Dermis microvascular lymphatic vessel endothelial cell (primary cell): ENCODE data around the gene B4GALT6. TPM values are rescaled to one million over a fixed set of nuclear protein-coding genes. Genes with fewer than 3 reads are reported as not detected.

Source experiments
- DNase-seq, 2 donors: peaks; one replicate each; pipeline versions ENCODE4 v3.0.0 to v3.0.0-alpha.2; 2010; ENCODE audit warnings: low read depth in 2 of 2
- total RNA-seq: library from RNA; depleted of rRNA; stranded (reverse); fragments of >200 nt; gene quantifications from 2 replicates; pipeline ENCODE4 v1.2.1, GENCODE V29; 2014

B4GALT6 gene
- total RNA-seq, 1 donor from 2014 or later = 5.5 TPM

GRCh38 chr18:31660763-31661162 lies 23.6 kb downstream of the B4GALT6 start:
- no peak for DNase-seq

- DNase-seq = no peak
Observed at GRCh38 chr18:31659576-31660177, 24.7 kb downstream of the B4GALT6 start.

- DNase-seq = peak; percentile 48 to 84
Observed at GRCh38 chr18:31658670-31659575, 25.5 kb downstream of the B4GALT6 start.

- DNase-seq = no peak
Observed at GRCh38 chr18:31657823-31658669, 26.3 kb downstream of the B4GALT6 start.

- DNase-seq = no peak
Observed at GRCh38 chr18:31656754-31657153, 27.6 kb downstream of the B4GALT6 start.

GRCh38 chr18:31655354-31655753 lies 29.0 kb downstream of the B4GALT6 start:
- no peak for DNase-seq

- DNase-seq = no peak
Observed at GRCh38 chr18:31652877-31653276, 31.5 kb downstream of the B4GALT6 start.

DNA sequence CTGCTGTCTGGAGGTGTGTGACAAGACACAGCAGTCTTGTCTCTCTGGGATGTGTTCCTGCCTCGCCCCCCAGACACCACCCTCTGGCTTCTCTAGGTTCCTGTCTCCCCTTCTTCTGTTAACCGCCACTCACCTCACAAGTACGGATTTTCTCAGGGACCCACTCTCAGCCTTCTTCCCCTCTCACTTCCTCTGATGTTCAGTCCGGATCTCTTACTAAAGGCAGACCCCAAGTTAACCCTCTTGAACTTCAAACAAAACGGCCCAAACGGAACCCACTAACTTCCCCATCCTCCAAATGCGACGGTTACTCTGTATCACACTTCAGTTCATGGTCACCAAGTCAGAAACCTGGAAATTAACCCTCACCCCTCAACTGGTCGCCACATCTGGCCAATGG lies 32.0 kb downstream of the B4GALT6 start:
- no peak for DNase-seq

- no peak for DNase-seq
Observed at GRCh38 chr18:31651369-31651768, 33.0 kb downstream of the B4GALT6 start.

DNA sequence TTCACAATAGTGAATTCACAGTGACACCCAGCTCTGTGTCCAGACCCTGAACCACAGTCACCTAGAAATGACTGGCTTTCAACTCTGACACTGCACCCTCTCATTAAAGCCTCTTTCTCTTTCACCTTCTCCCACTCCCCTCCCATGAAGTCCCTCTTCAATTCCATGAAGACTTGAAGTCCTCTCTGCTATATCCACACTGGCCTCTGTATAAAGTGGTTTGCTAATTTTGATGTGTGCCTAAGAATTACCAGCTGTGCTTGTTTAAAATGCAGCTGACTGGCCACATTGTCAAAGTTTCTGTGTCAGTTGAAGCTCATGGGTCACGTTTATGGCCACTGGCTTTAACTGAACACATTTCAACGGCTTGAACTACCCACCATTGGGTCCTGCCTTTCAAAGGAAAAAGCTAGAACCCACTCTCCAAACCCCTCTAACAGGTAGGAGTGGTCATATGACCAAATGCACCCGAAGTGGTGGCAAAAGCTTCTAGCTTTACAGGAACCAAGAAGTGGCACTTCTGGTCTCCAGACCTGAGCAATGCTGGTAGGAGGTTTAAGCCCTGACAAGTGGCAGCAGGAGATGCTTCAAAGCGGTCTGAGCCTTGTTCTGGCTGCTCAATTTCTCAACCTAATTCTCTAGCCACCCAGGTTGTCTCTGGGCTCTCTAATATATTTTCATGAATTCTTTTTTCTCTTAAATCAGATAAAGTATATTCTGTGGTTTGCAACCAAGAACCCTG lies 34.2 kb downstream of the B4GALT6 start:
- no peak for DNase-seq

DNA sequence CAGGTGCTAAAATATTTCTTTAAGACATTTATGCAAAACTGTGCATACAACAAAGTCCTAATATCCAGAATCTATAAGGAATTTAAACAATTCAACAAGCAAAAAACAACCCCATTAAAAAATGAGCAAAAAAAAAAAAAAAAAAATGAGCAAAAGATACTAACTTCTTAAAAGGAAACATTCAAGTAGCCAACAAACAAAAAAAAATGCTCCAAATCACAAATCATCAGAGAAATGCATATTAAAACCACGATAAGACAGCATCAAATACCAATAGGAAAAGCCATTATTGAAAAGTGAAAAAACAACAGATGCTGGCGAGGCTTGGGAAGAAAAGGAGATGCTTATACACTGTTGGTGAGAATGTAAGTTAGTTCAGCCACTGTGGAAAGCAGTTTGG lies 34.9 kb downstream of the B4GALT6 start:
- DNase-seq = no peak

- DNase-seq = peak in 1 of 2 donors; percentile 72
Observed at GRCh38 chr18:31648966-31649429, 35.4 kb downstream of the B4GALT6 start.

GRCh38 chr18:31648458-31648857 lies 35.9 kb downstream of the B4GALT6 start:
- no peak for DNase-seq

- no peak for DNase-seq
Observed at GRCh38 chr18:31647127-31647753, 37.1 kb downstream of the B4GALT6 start.

GRCh38 chr18:31646332-31647126 lies 37.9 kb downstream of the B4GALT6 start:
- no peak for DNase-seq

DNA sequence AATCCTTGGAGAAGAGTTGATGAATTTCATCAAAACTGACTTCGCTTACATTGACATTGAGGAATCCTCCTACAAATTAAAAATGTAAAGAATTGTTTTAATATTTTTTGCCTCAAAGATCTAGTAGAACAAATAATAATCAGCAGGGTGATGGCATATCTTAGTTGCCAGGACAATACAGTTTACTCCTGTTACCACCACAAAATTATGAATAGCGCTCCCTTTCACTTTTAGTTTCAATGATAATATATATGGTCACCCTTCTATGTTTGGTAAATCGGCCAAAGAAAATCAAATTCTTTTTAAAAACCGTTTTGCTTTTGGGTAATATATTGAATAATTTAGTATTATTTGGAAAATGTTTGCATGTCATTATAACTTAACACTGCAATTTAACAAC lies 39.0 kb downstream of the B4GALT6 start:
- no peak for DNase-seq

DNA sequence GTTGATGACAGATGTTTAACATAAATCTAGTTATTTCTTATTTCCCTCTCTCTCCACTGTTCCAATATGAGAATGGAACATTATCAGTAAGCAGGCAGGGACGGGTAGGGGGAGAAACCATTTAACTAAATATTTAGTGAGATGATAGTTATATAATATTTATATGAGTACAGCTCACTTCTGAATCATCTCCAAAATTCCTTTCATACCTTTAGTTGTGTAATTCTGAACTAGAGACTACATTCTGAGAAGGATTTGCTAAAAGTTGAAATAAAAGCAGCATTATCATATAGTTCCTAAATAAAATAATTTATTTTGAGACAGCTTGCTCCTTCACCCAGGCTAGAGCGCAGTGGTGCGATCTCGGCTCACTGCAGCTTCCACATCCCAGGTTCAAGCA lies 41.4 kb downstream of the B4GALT6 start:
- no peak for DNase-seq

- no peak for DNase-seq
Observed at GRCh38 chr18:31637445-31637844, 46.9 kb downstream of the B4GALT6 start.

GRCh38 chr18:31636387-31636786 lies 48.0 kb downstream of the B4GALT6 start:
- DNase-seq = no peak

DNA sequence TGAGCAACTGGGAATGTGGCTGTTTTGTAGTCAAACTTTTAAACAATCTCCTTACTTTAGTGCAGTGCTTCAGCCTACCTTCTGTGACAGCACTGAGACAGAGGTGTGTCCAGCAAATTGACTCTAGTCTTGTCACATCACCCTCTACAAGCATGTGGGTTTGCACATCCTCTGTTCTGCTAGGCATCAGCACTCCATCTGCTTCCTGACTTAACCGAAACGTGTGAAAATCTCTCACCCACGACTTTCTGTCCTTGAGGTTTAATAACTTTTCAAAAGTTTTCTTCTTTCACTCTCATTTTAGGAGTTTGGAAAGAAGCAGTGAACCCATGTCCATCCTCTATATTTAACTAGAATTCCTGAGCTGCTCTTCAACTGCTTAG lies 50.1 kb downstream of the B4GALT6 start:
- DNase-seq = no peak
